ENCODE results near the gene INPP5E.

The INPP5E gene

DNA sequence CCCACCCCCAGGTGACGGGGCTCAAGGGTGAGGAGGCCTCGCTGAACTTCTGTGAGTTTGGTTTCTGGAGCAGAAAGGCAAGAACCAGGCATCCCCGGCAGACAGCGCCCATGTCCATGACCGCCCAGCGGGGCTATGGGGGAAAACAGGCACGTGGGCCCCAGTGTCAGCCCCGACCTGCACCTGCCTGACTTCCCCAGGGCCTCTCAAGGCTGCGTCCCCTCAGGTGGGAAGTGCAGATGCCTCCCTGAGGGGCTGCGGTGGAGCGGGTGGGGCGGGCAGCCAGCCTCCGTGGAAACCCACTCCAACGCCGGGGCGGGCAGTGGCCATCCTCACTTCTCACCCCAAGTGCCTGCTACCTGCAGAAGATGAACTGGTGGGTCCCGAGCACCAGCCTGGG lies 59.3 kb downstream of the INPP5E start:
- DNase-seq = no peak

DNA sequence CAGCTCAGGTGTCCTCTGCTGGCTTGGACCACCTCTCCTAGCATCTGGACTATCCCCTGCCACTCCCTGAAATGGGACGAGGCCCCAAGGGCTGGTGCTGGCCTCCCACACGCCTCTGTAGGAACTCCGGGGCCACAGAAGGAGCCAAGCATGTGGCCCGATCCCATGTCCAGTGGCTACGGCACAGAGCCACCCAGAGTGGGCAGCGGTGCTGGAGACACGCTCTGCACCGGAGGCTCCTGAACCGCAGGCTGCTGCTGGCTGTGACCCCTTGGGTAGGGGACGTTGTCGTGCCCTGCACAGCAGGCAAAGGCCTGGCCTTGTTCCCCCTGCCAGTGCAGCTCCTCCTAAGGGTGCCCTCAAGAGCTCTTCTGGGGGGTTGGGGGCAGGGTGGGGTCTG lies 59.8 kb downstream of the INPP5E start:
- DNase-seq = no peak

DNA sequence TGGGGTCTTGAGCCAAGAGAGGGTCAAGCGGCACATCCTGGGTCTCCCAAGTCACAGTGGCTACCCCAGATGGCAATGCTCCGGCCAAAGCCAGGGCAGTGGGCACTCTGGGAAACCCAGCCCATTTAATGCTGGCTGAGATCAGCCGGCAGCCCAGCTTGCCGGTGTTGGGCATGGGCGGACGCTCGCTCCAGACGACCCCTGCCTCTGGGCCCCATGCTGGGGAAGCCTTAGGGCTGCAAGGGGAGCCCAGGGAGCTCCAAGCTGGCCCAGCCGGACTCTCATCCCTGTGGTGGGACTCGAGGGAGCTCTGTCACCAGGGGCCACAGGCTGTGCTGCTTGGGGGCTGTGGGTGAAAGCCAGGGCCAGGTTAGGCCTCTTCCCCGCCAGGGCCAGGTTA lies 60.2 kb downstream of the INPP5E start:
- DNase-seq = no peak

DNA sequence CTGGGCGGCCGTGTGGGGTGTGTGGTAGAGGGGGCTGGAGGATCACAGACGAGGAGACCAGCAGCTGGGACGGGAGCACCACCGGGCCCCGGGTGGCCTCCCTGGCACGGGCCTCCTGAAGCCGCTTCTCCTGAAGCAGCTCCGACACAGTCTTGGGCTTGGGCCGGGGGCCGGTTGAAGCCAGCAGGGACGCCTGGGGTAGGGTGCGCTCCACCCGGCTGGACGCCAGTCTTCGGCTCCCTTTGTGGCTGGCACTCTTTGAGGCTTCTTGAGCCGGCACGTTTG lies 60.7 kb downstream of the INPP5E start:
- no peak for DNase-seq
